K562 (cell line): Measurements from ENCODE around the gene WWP2. TPM values are rescaled to one million over a fixed set of nuclear protein-coding genes. Genes with fewer than 3 reads are reported as not detected.

ENCODE experiments used
- ATF7 ChIP-seq: fragments of 450-650 bp; IDR thresholded peaks from 2 replicates; pipeline ENCODE4 v1.7.1; 2014; ENCODE audit warnings: mild to moderate bottlenecking, moderate library complexity
- CAMTA2 ChIP-seq: fragments of 250-450 bp; sonication (Bioruptor Pico); conservative IDR thresholded peaks from 2 replicates; pipeline ENCODE4 v1.5.1; 2022
- HDAC6 ChIP-seq: IDR thresholded peaks from 2 replicates; pipeline ENCODE4 v1.6.1; 2012; ENCODE audit warnings: low read depth, mild to moderate bottlenecking, control low read depth, inconsistent platforms, low read length, moderate library complexity
- SAP30 ChIP-seq: fragments of 200-600 bp; sonication (generic); IDR thresholded peaks from 2 replicates; pipeline ENCODE4 v1.6.1; 2012; ENCODE audit warnings: borderline replicate concordance, low read depth, mild to moderate bottlenecking, moderate library complexity, low read length, control low read depth, inconsistent platforms; ENCODE audit not compliant: insufficient read depth, poor library complexity, severe bottlenecking
- ZNF431 ChIP-seq: sonication (generic); formaldehyde crosslinking; IDR thresholded peaks from 2 replicates; pipeline ENCODE4 v1.8.0; 2022; ENCODE audit warnings: mild to moderate bottlenecking, missing genetic modification reagents
- ZNF561 ChIP-seq: fragments of 450-650 bp; formaldehyde crosslinking; conservative IDR thresholded peaks from 2 replicates; pipeline ENCODE4 v1.4.0; 2020; ENCODE audit warnings: mild to moderate bottlenecking, moderate library complexity
- polyA plus RNA-seq, 8 experiments: library from polyadenylated mRNA; depleted of rRNA in 4 of 8; stranded (reverse) in 5 of 8; unstranded in 3 of 8; fragments of >200 nt; fragmentation: Nextera tagmentation in 2 of 8; fragmentation: Illumina TruSeq in 1 of 8; extraction: Ambion mirVana in 2 of 8; extraction: Trizol in 1 of 8; gene quantifications; 2 replicates each; pipeline versions ENCODE4 v1.2.1 to v1.2.3, GENCODE V29; 2011 to 2014; ENCODE audit warnings: inconsistent platforms in 1 of 8, missing spikeins in 1 of 8
- total RNA-seq, 7 experiments: library from RNA; depleted of rRNA in 6 of 7; stranded (reverse); fragments of >200 nt in 6 of 7; fragmentation: Illumina TruSeq in 2 of 7; extraction: Trizol in 2 of 7; gene quantifications; 2 replicates each; pipeline versions ENCODE4 v1.2.1 to v1.2.3, GENCODE V29; 2011 to 2021; ENCODE audit warnings: low replicate concordance in 1 of 7
- TF ChIP-seq, protein P1 (sequence below), 2 experiments: fragments of 450-650 bp; formaldehyde crosslinking in 1 of 2; IDR thresholded peaks; 2 replicates each; pipeline versions ENCODE4 v1.4.0 to v1.6.1; 2014 to 2020; ENCODE audit warnings: mild to moderate bottlenecking in 2 of 2, borderline replicate concordance in 1 of 2, low read depth in 1 of 2

The WWP2 gene
- total and polyA plus RNA-seq, 9 of the 15 experiments (the other 6 are each of a cell fraction or from before 2014, with no cell fraction given) = 1.9 to 34.4 (median 14.6) TPM

GRCh38 chr16:69934044-69934443, 171.9 kb downstream of the WWP2 start (continued):
- no peak for TF ChIP-seq HDAC6
- no peak for TF ChIP-seq ZNF431 (CRISPR knock-in tag)
- TF ChIP-seq CAMTA2 = no peak
- TF ChIP-seq ATF7 = no peak
- TF ChIP-seq, protein P1, sequence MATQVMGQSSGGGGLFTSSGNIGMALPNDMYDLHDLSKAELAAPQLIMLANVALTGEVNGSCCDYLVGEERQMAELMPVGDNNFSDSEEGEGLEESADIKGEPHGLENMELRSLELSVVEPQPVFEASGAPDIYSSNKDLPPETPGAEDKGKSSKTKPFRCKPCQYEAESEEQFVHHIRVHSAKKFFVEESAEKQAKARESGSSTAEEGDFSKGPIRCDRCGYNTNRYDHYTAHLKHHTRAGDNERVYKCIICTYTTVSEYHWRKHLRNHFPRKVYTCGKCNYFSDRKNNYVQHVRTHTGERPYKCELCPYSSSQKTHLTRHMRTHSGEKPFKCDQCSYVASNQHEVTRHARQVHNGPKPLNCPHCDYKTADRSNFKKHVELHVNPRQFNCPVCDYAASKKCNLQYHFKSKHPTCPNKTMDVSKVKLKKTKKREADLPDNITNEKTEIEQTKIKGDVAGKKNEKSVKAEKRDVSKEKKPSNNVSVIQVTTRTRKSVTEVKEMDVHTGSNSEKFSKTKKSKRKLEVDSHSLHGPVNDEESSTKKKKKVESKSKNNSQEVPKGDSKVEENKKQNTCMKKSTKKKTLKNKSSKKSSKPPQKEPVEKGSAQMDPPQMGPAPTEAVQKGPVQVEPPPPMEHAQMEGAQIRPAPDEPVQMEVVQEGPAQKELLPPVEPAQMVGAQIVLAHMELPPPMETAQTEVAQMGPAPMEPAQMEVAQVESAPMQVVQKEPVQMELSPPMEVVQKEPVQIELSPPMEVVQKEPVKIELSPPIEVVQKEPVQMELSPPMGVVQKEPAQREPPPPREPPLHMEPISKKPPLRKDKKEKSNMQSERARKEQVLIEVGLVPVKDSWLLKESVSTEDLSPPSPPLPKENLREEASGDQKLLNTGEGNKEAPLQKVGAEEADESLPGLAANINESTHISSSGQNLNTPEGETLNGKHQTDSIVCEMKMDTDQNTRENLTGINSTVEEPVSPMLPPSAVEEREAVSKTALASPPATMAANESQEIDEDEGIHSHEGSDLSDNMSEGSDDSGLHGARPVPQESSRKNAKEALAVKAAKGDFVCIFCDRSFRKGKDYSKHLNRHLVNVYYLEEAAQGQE (IDR thresholded peaks at IDR 0.05; ENCODE audit: borderline replicate concordance) = no peak
- TF ChIP-seq, protein P1 (CRISPR knock-in tag; IDR thresholded peaks at IDR 0.05; ENCODE audit: low read depth) = no peak
- TF ChIP-seq SAP30 = no peak
- no peak for TF ChIP-seq ZNF561 (CRISPR knock-in tag)
